Natural killer cell treated with Interleukin-12 subunit alpha and Interleukin-12 subunit beta and Interleukin-15 and Interleukin-18, amount 100 ng/mL, for 72 hours (primary cell): ENCODE measurements around the gene LKAAEAR1. TPM values are rescaled to one million over a fixed set of nuclear protein-coding genes. Genes with fewer than 3 reads are reported as not detected.

ENCODE experiments used
- ATAC-seq, 2 donors: fragments of 150-1000 bp; cut with Tn5 transposase in 1 of 2; sonication (Bioruptor Pico), chemical (Tn5 transposase) in 1 of 2; 2 replicates each; pipeline ENCODE4 v1.10.0; 2021
- DNase-seq: peaks from one replicate; pipeline ENCODE4 v3.0.0; 2022; ENCODE audit warnings: low spot score
- H3K27ac Mint-ChIP-seq, 2 donors: 1 replicate in 1 of 2; 2 replicates in 1 of 2; pipeline ENCODE4 v1.8.0; 2022; ENCODE audit warnings: mixed read lengths in 2 of 2, mild to moderate bottlenecking in 1 of 2, moderate library complexity in 1 of 2
- H3K27me3 Mint-ChIP-seq, 2 donors: 1 replicate in 1 of 2; 2 replicates in 1 of 2; pipeline ENCODE4 v1.8.0; 2022; ENCODE audit warnings: mixed read lengths in 2 of 2
- H3K36me3 Mint-ChIP-seq: one replicate; pipeline ENCODE4 v1.8.0; 2022; ENCODE audit warnings: mixed read lengths
- H3K4me1 Mint-ChIP-seq, 2 donors: 1 replicate in 1 of 2; 2 replicates in 1 of 2; pipeline ENCODE4 v1.8.0; 2022; ENCODE audit warnings: low read depth in 2 of 2, mixed read lengths in 2 of 2, mild to moderate bottlenecking in 1 of 2
- H3K4me3 Mint-ChIP-seq: one replicate; pipeline ENCODE4 v1.8.0; 2022; ENCODE audit warnings: mixed read lengths
- H3K9me3 Mint-ChIP-seq: 2 replicates; pipeline ENCODE4 v1.8.0; 2022; ENCODE audit warnings: mixed read lengths
- total RNA-seq, 2 donors: library from RNA; stranded (reverse); gene quantifications; one replicate each; pipeline ENCODE4 v1.2.3, GENCODE V29; 2022

The LKAAEAR1 gene
- total RNA-seq, 2 donors from 2014 or later, result not detected

DNA sequence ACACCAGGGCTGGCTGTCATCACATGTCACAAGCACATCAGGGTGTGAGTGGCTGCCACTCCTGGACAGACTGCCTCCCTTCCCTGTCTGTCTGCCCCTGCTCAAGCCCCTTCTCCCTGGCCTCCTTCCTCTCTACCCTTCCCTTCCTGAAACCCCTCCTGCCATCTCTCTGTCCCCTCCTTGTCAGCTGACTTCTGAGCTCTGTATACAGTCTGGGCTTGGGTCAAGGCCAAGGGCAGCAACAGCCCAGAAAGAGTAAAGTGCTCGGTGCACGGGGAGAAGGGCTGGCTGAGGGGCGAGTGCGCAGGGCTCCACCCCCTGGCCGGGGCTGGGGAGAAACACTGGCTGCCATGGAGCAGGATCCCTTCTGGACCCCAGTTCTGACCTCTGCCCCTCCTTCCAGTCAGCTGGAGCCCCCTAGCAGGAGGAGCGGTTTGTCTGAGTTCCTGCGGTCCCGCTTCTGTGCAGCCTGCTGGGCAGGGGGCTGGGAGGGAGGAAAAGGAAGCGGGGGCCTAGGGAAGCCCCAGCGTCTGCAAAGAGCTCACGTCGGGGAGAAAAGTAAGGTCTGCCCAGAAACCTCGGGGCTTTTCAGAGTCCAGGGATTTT lies 2.0 kb downstream of the LKAAEAR1 start:
- Mint-ChIP-seq H3K27ac (peak overlapping the region in 1 of 2 donors; percentile 53), H3K9me3 (no peaks in the 10 kb centered on the region), H3K4me3 (peak overlapping the region; percentile 32), H3K36me3 (no peaks in the 10 kb centered on the region), H3K4me1 (peaks cover 15 to 32% of the 10 kb centered on the region in 2 donors), H3K27me3 (peaks cover 5 to 8% of the 10 kb centered on the region in 2 donors)
- ATAC-seq (no peak), DNase-seq (no peak)

DNA sequence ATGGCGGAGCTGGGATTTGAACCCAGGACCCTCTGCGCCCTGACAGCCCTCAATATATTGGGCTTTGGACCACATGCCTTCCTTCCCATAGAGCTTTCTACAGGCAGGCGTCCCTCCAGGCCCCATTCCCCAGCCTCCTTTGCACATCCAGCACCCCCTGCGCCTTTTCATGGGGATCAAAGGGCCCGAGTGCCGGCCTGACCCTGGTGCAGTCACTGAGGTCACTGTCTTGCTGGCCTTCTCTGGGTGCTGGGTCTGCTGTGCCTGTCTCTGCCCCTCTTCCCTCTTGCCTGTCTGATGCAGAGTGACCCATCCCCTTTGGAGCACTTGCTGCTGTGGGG lies 2.6 kb downstream of the LKAAEAR1 start:
- Mint-ChIP-seq H3K36me3 (no peaks in the 10 kb centered on the region), H3K4me3 (no peak overlapping the region), H3K27me3 (peaks cover 5 to 8% of the 10 kb centered on the region in 2 donors), H3K27ac (peak overlapping the region in 1 of 2 donors; percentile 53), H3K9me3 (no peaks in the 10 kb centered on the region), H3K4me1 (peaks cover 15 to 32% of the 10 kb centered on the region in 2 donors)
- ATAC-seq (no peak), DNase-seq (no peak)

DNA sequence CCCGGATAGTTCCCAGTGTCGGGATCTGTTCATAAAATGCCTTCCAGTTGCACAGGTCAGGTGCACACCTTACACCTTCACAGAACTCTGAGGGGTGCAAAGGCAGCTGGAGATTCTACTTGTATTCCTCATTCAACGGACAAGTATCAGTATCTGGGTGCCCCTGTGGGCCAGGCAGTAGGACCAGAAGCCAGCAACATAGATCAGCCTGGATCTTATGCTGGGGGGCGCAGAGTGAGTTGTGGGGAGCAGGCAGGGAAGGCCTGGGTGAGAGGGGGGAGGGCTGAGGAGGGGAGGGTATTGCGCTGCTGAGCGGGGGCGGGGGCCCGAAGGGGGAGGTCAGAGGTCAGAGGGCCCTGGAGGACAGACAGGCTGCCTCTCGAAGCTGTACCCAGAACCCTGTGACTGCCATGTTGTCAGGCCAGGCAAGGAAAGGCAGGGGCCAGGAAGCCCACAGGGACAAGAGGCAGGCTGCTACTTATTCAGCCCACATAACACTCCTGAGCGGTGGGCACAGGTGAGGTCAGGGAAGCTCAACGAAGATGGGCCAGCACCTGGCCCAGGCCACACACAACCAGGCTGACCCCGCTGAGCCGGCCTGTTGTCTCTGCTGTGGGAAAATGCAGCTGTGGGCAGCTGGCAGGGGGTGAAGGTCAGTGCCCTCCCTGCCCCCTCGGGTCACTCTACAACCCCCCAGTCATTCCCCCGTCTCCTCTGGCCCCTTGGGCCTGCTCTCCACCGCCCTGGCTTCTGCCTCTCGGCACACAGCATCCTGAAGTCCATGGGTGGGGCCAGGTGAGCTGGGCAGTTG lies 3.2 kb downstream of the LKAAEAR1 start:
- DNase-seq (no peak), ATAC-seq (no peak)
- Mint-ChIP-seq H3K4me1 (peaks cover 15 to 32% of the 10 kb centered on the region in 2 donors), H3K27ac (peak overlapping the region; percentile 27 to 35), H3K27me3 (peaks cover 5 to 8% of the 10 kb centered on the region in 2 donors), H3K9me3 (no peaks in the 10 kb centered on the region), H3K4me3 (peak overlapping the region; percentile 53), H3K36me3 (no peaks in the 10 kb centered on the region)

DNA sequence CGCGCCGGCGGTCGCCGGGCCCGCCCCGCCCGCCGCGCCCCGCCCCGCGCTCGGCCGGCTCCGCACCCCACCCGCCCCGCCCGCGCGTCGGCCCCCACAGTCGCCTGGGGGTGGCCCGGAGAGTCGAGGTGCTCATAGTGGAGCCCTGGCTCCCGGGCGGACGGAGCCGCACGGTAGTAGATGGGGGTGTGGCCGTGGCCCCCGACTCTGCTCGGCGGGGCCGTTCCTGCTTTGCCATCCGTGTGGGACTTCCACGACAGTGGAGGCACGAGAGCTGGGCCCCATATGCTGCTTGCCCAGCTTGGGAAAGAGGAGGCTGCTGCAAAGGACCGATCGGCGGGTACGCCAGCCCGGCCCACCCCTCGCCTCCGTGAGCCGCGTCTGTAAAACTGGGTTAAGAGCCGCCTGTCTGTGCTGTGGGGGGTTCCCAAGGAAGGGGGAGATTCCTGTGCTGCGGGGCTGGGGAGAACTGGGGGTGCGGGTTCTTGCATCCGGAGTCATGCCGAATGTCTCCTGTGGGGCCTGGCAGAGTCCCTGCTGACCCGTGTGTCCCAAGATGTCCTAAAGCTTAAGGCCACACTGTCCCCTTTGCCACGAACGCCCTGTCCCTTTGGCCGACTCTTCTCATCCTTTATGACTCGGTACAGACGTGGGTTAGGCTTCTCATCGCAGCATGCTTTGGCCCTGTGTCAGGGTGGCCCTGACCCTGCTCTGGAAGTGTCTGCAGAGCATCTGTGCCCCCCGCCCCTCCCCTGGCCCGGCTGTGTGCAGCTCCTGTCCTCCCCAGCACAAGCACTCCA lies 4.0 kb downstream of the LKAAEAR1 start, which contains the start of gene OPRL1:
Gene OPRL1, plus strand, starts transcription at position 70 of the 800 bp plus-strand sequence. CDS start 12,639 bp downstream, outside the sequence.
- Mint-ChIP-seq H3K4me1 (peaks cover 15 to 32% of the 10 kb centered on the region in 2 donors), H3K9me3 (no peaks in the 10 kb centered on the region), H3K4me3 (peak within 1 kb of the TSS; percentile 82), H3K27ac (peak within 1 kb of the TSS; percentile 68 to 71), H3K36me3 (no peaks in the 10 kb centered on the region), H3K27me3 (peaks cover 5% of the 10 kb centered on the region in 2 donors)
- ATAC-seq (peak in 1 of 2 donors; percentile 0), DNase-seq (no peak)

DNA sequence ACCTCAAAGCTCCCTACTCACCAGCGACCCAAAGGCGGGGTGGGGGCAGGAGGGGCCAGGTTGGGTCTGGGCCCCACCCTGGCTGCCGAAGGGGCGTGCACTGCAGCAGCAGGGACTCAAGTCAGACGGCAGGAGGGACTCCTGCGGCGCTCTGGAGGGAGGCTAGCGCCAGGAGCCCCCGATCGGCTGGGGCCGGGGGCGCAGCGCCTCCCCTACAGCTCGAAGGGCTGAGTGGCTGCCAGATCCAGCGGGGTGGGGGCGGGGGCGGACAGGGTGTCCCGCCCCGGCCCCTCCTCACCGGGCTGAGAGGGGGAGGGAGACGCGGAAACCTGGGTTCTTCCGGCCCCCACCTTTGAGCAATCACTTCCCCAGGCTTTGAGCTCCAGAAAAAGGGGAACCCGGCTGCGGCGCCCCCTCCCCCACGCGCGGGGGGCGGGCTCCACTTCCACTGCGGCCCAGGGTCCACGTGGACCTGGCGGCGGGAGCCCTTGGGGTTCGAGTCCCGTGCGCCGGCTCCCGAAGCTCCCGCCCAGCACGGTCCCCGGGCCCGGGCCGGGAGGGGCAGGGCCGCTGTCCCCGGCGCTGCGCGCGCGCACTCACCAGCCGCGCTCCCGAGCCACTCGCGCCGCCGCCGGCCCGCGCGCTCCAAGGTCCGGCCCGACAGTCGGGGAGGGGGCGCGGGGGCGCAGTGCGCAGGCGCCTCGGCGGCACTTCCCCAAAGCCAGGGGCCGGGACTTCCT lies 4.8 kb downstream of the LKAAEAR1 start, which contains the start of gene RGS19:
Gene RGS19, minus strand, starts transcription at position 246 of the 740 bp plus-strand sequence. CDS start 2,632 bp downstream, outside the sequence.
- Mint-ChIP-seq H3K4me1 (peaks cover 14 to 30% of the 10 kb centered on the region in 2 donors), H3K27ac (peak within 1 kb of the TSS; percentile 68 to 71), H3K4me3 (peak within 1 kb of the TSS; percentile 82), H3K27me3 (peaks cover 3 to 4% of the 10 kb centered on the region in 2 donors), H3K9me3 (no peaks in the 10 kb centered on the region), H3K36me3 (no peaks in the 10 kb centered on the region)
- peak; percentile 76 to 81 for ATAC-seq
- DNase-seq, result peak; percentile 86

DNA sequence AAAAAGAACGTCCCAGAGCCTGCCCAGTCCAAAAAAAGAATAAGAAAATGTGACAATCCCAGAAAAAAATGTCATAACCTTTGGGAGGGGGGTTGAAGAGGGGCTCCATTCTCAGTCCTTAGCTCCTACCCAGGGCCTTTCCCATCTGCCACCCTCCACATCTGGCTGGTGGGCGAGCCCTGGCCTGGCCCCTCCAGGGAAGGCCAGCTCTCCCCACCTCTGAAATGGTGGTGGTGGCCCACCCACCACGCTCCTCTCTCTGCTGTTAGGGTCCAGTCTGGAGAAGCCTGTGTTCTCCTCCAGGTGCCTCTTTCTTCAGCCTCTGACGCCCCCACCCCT lies 5.3 kb downstream of the LKAAEAR1 start:
- DNase-seq (no peak), ATAC-seq (no peak)
- Mint-ChIP-seq H3K27me3 (no peaks in the 10 kb centered on the region), H3K4me3 (peak overlapping the region; percentile 82), H3K4me1 (peaks cover 11 to 27% of the 10 kb centered on the region in 2 donors), H3K27ac (peak overlapping the region; percentile 68 to 71), H3K9me3 (no peaks in the 10 kb centered on the region), H3K36me3 (no peaks in the 10 kb centered on the region)

DNA sequence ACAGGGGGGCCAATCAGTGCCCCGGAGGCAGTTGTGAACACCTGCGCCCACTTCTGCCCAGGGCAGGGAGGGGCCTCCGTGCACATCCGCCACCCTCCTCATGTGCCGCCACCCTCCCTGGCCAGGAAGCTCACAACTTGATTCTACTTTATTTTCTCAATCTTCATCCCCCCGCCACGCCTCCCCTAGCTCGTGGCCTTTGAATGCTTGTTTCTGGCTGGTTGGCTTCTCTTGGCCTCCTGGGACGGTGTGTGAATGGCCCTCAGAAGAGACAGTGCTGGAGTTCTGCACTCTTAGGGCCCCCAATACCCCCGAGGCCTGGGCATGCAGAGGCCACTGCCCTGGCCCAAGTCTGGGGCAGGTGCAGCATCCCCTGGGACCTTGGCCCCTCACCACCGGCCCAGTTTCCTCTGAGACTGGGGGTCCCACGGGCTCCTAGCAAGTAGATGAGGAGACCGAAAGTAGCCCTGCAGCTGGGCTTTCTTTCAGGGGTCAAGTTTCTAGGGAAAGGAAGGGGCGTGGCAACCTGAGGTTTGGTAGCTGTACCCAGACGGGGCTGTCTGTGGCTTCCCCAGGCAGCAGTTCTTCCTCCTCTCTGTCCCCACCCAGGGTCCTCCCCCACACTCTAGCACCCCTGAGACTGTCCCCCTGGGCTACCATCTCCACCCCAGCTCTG lies 6.2 kb downstream of the LKAAEAR1 start:
- Mint-ChIP-seq H3K4me3 (peak overlapping the region; percentile 82), H3K36me3 (no peaks in the 10 kb centered on the region), H3K4me1 (peaks cover 11 to 24% of the 10 kb centered on the region in 2 donors), H3K27me3 (no peaks in the 10 kb centered on the region), H3K9me3 (no peaks in the 10 kb centered on the region), H3K27ac (peak overlapping the region; percentile 71 to 84)
- DNase-seq (no peak), ATAC-seq (peak in 1 of 2 donors; percentile 41)

DNA sequence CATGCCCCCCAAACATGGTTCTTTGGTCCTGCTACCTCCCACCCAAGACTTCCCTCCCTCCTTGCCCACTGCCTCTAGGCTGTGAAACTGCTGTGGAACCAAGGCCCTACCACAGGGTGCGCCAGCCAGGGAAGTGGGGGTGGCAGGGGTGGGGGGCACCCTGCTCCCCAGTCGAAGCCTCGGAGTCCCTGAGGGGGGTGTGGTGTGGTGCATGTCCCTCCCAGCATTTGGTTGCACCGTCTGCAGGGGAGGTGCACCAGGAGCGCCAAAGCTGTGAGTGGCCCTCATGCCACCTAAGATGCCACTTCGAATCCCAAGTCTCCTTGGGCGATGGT lies 6.7 kb downstream of the LKAAEAR1 start:
- DNase-seq (no peak), ATAC-seq (no peak)
- H3K27ac Mint-ChIP-seq, result peak overlapping the region; percentile 71 to 84
- no peaks in the 10 kb centered on the region for H3K9me3 Mint-ChIP-seq
- H3K4me1 Mint-ChIP-seq, result peaks cover 11 to 19% of the 10 kb centered on the region in 2 donors
- no peaks in the 10 kb centered on the region for H3K36me3 Mint-ChIP-seq
- H3K27me3 Mint-ChIP-seq, result no peaks in the 10 kb centered on the region
- peak overlapping the region; percentile 82 for H3K4me3 Mint-ChIP-seq

DNA sequence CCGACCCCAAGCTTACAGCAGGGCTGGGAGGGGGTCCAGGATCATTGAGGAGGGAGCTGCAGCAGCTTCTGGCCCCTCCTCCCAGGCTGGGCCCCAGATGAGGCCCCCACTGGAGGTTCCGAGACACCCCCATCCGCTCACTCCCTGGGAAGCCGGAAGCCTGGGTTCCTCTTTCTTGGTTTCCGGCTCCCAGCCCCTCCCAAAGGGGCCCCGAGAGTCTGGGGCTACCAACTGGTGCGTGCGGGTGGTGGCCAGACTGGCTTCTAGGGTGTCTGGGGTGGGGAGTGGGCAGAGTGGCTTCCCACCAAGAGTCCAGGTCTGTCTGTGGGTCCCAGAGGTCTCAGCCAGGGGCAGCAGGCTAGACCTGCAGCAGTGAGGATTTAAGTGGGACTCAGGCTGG lies 7.1 kb downstream of the LKAAEAR1 start:
- DNase-seq, result no peak
- ATAC-seq, result peak in 1 of 2 donors; percentile 21

DNA sequence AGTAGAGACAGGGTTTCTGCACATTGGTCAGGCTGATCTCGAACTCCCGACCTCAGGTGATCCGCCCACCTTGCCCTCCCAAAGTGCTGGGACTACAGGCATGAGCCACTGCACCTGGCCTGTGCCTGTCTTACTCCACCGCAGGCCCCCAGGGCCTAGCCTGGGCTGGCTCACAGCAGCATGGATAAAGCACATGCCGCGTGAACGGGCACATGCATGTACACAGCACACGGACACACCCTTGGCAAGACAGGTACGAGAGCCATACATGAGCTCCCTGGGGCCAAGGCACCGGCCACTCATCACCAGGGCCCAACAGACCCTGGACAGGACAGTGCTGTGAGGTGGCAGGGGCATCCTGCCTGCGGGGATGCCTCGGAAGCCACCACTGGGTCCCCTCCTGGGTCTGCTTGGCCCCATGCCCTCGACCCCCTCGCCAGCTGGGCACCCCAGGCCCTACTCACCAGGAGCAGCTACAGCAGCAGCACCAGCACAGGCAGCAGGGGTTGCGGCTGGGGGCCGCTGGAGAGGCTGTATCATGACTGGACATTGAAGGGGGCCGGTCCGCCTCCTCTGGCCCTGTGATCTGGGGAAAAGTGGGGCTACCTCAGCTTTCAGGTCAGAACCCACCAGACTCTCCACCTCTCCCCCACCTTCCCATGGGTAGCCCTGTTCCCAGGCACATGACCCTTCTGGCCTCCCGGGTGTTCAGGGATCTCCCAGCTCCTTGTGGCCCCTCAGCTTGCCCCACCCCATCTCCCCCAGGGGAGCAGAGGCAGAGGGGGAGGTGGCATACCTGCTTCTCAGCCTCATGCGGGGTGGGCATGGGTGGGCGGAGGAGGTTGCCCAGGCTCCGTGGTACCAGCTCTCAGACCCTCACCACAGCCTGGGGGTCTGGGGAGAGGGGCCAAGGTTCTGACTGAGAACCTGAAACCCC lies 7.9 kb downstream of the LKAAEAR1 start:
- Mint-ChIP-seq H3K4me1 (peaks cover 5 to 13% of the 10 kb centered on the region in 2 donors), H3K27ac (peak overlapping the region; percentile 71 to 84), H3K4me3 (no peak overlapping the region), H3K27me3 (no peaks in the 10 kb centered on the region), H3K36me3 (no peaks in the 10 kb centered on the region), H3K9me3 (no peaks in the 10 kb centered on the region)
- ATAC-seq (no peak), DNase-seq (no peak)

More for the DNA sequence above, 7.1 kb downstream of the LKAAEAR1 start:
- H3K9me3 Mint-ChIP-seq, result no peaks in the 10 kb centered on the region
- no peaks in the 10 kb centered on the region for H3K27me3 Mint-ChIP-seq
- H3K4me1 Mint-ChIP-seq, result peaks cover 10 to 19% of the 10 kb centered on the region in 2 donors
- peak overlapping the region; percentile 71 to 84 for H3K27ac Mint-ChIP-seq
- peak overlapping the region; percentile 82 for H3K4me3 Mint-ChIP-seq
- no peaks in the 10 kb centered on the region for H3K36me3 Mint-ChIP-seq

DNA sequence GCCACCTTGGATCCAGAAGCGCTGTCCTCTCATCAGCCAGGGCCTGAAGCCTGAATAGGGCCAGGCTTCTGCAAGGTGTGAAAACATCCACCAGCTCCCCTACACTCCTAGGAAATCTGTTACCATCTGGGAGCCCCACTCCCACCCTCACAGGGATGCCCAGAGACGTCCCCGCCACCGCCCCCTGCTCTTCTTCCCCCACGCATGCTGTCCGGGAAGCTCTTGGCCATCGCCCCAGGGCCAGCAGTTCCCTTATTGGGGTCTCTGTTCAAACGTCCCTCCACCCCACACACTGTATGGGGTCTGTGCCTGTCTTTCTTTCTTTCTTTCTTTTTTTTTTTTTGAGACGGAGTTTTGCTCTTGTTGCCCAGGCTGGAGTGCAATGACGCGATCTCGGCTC lies 8.6 kb downstream of the LKAAEAR1 start:
- ATAC-seq, result no peak
- no peak for DNase-seq
- Mint-ChIP-seq H3K4me3 (no peak overlapping the region), H3K27me3 (no peaks in the 10 kb centered on the region), H3K4me1 (peaks cover 5 to 13% of the 10 kb centered on the region in 2 donors), H3K27ac (peak overlapping the region in 1 of 2 donors; percentile 23), H3K9me3 (no peaks in the 10 kb centered on the region), H3K36me3 (no peaks in the 10 kb centered on the region)

DNA sequence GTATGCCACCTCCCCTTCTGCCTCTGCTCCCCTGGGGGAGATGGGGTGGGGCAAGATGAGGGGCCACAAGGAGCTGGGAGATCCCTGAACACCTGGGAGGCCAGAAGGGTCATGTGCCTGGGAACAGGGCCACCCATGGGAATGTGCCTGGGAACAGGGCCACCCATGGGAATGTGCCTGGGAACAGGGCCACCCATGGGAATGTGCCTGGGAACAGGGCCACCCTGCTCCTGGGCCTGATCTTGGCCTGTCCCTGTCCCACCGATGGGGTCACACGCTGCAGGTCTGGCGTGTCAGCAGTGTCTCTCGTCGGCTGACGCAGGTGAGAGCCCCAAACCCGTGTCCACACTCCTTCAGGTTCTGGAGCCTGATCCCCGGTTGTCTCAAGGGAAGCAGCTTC lies 9.2 kb downstream of the LKAAEAR1 start:
- Mint-ChIP-seq H3K36me3 (no peaks in the 10 kb centered on the region), H3K9me3 (no peaks in the 10 kb centered on the region), H3K4me1 (peaks cover 5 to 11% of the 10 kb centered on the region in 2 donors), H3K27ac (no peak overlapping the region), H3K27me3 (no peaks in the 10 kb centered on the region), H3K4me3 (no peak overlapping the region)
- DNase-seq, result no peak
- ATAC-seq, result no peak
